NOMO-1 (cell line): Measurements from ENCODE around the gene SLC17A8.

ENCODE experiments used
- DNase-seq, 2 experiments: peaks; one replicate each; lab custom pipeline; 2025; ENCODE audit not compliant: unreplicated experiment in 2 of 2; lab: John Stamatoyannopoulos, UW

The SLC17A8 gene

GRCh38 chr12:100468126-100468525 is 111.3 kb downstream of the SLC17A8 start:
- no peak for DNase-seq
